GF-D8 (cell line): ENCODE results near the gene SLC25A51.
A peak's percentile ranks its signal among the peaks of the same experiment; 100 is the strongest.
"Not testable (repeated sequence)": the region's sequence is repeated elsewhere in the genome, so short reads cannot be mapped to it uniquely, and the experiment has no call there.

Source experiments
- DNase-seq: peaks from one replicate; lab custom pipeline; 2025; lab: John Stamatoyannopoulos, UW

SLC25A51 gene

GRCh38 chr9:37919956-37920335, 16.0 kb upstream of the SLC25A51 start:
- no peak for DNase-seq

GRCh38 chr9:37919246-37919955, 15.5 kb upstream of the SLC25A51 start:
- no peak for DNase-seq

- no peak for DNase-seq
These were observed 14.8 kb upstream of the SLC25A51 start for GRCh38 chr9:37918665-37919170.

GRCh38 chr9:37917801-37918664, 14.1 kb upstream of the SLC25A51 start:
- DNase-seq: no peak

- DNase-seq: no peak
These were observed 13.4 kb upstream of the SLC25A51 start for GRCh38 chr9:37917313-37917731.

GRCh38 chr9:37916471-37917312, 12.8 kb upstream of the SLC25A51 start:
- no peak for DNase-seq

GRCh38 chr9:37915911-37916470, 12.1 kb upstream of the SLC25A51 start:
- DNase-seq: no peak

- no peak for DNase-seq
These were observed 10.9 kb upstream of the SLC25A51 start for GRCh38 chr9:37914701-37915358.

- DNase-seq: no peak
These were observed 10.2 kb upstream of the SLC25A51 start for GRCh38 chr9:37914154-37914551.

- peak; percentile 58 for DNase-seq
These were observed 9.7 kb upstream of the SLC25A51 start for GRCh38 chr9:37913480-37914153.

- DNase-seq: no peak
These were observed 7.3 kb upstream of the SLC25A51 start for GRCh38 chr9:37911271-37911681.

- DNase-seq: no peak
These were observed 6.3 kb upstream of the SLC25A51 start for GRCh38 chr9:37910271-37910670.

- DNase-seq: not testable (repeated sequence)
These were observed 5.9 kb upstream of the SLC25A51 start for GRCh38 chr9:37909836-37910235.

- DNase-seq: no peak
These were observed 5.4 kb upstream of the SLC25A51 start for GRCh38 chr9:37909326-37909725.

GRCh38 chr9:37908698-37909186, 4.8 kb upstream of the SLC25A51 start:
- peak; percentile 83 for DNase-seq

- no peak for DNase-seq
These were observed 4.4 kb upstream of the SLC25A51 start for GRCh38 chr9:37908283-37908682.

GRCh38 chr9:37906312-37907239, 2.6 kb upstream of the SLC25A51 start:
- DNase-seq: no peak

GRCh38 chr9:37905776-37906175, 1.8 kb upstream of the SLC25A51 start:
- no peak for DNase-seq

- DNase-seq: no peak
These were observed 1.2 kb upstream of the SLC25A51 start for GRCh38 chr9:37905131-37905505.
